Embryonic facial prominence (tissue), 1 donor: ENCODE results near the gene ASL.
"Not testable (repeated sequence)": the region's sequence is repeated elsewhere in the genome, so short reads cannot be mapped to it uniquely, and the experiment has no call there.

Source experiments
- DNase-seq: peaks from one replicate; pipeline ENCODE4 v3.0.0-alpha.2; 2016; ENCODE audit errors: extremely low spot score

Gene ASL

DNA sequence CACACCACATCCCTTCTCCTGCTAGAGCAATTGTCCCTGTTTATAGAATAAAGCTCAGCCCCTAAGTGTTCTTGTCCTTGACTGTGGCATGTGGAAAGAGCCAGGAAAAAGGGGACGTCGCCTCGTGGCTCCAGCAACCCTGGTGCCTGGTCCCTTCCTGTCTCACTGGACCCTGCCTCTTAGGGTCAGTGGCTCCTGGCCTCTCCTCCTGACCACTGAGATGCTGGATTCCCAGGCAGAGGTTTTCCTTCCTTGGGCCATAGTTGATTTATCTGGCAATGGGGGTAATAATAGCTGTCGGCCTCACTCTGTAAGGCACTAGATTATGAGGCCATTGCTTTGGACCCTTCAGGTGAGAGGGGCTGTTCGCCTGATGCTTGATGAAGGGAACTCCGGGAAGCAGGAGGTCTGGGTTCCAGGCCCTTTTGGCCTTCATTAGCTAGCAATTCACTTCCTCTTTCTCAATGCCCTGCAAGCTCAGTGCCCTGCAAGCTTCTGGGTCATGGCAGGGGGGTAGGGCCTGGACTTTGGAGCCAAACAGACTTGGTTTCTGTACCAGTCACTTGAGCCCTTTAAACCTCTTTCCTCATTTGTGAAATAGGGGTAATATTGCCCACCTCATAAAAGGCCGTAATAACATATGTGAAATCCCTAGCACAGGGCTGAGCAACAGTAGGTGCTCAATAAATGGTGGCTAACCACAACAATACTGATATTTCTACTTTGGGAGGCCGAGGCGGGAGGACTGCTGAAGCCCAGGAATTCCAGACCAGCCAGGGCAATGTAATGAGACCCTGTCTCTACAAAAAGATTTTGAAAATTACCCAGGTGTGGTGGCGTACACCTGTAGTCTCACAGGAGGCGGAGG is 1.1 kb downstream of the ASL start:
- DNase-seq = no peak

DNA sequence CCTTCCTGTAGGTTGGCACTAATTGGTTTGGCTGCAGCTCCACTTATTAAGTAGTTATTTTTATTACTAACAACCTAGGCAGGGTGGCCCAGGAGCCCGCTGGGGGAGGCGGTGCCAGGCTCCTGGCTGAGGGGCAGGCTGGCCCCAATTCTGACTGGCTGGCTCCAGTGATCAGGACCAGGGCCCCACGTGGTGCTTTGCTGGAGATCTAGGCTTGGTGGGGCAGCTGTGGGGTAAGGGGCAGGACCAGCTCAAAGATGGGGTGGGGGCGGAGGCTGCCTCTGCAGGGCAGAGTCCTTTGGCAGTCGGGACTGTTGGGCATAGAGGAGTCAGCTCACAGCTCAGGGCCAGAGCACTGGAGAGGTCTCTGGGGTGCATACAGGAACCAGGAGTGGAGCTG is 2.4 kb downstream of the ASL start:
- no peak for DNase-seq

DNA sequence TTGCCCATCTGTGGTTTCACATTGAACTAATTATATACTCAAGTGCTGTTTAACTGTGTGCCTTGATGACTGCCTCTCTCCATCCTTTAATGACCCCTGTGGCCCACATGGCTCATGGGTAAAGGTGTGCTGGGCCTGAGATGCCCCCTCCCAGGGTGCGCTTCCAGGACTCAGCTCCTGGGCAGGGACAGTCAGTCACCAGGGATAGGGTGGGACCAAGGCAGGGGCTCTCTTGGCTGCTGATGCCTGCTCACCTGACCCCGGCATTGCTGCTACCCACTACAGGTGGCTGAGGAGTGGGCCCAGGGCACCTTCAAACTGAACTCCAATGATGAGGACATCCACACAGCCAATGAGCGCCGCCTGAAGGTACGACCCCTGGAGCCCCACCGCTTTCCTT is 6.5 kb downstream of the ASL start:
- no peak for DNase-seq

DNA sequence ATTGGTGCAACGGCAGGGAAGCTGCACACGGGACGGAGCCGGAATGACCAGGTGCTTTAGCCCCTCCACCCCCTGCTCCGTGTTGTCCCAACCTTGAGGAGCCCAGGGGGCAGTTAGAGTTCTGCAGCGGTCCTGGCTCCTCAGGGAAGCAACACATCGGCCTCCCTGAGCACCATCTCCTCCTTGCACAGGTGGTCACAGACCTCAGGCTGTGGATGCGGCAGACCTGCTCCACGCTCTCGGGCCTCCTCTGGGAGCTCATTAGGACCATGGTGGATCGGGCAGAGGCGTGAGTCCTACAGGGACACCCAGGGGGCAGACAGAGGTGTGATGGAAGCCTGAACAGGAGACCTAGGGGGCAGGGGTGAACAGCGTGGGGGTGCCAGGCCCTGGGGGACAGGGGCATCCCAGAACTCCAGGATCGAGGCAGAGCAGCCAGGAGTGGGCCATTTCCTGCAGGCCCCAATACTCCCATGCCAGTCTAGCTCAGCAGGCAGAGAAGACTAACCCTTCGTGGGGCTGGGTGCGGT is 7.3 kb downstream of the ASL start:
- DNase-seq = no peak

DNA sequence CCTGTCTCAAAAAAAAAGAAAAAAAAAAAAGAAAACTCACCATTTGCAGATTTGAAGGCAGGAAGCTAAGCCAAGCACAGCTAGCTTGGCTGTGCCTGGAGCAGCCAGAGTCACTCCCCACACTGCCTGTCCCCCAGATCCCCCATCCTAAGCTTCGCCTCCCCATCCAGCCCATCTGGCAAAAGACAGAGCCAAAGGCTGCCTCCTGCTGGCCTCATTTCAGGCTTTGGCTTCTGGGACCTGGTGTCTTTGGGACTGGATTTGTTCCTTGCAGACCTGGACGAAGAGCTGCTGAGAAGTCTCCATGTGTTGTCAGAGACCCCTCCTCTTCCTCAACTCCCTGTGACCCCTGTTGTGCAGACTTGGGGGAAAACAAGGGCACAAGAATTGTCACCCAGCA is 8.1 kb downstream of the ASL start:
- DNase-seq = no peak

DNA sequence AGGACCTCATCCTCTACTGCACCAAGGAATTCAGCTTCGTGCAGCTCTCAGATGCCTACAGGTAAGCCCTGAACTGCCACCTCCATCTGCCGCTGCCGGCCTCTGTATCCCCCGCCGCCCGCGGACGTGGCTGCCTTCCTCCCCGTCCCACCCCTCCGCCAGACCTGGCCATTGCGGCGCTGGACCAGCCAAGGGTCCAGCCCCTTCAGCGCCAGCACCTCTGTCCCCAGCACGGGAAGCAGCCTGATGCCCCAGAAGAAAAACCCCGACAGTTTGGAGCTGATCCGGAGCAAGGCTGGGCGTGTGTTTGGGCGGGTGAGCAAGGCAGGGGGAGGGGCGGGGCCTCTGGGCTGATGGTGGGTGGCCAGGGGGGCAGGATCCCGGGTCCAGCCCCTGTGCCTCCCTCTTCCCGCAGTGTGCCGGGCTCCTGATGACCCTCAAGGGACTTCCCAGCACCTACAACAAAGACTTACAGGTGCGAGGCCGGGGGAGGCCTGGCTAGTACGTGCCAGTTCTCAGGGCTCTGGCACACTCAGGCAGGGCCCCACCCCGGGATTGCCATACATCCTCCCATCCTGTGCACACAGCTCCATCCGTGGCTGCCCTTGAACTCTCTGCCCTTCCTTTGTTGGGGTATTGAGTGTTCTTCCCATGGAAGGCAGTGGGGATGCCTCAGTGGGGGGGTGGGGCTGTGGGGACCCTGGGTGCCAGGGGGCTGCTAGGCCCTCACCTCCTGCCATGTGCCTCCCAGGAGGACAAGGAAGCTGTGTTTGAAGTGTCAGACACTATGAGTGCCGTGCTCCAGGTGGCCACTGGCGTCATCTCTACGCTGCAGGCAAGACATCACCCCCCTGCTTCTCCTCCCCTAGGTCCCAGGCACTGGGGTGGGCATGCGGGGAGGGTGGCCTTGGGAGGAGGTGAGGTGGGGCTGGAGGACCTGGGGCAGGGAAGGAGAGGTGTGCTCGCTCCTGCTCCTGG is 13.5 kb downstream of the ASL start:
- no peak for DNase-seq

DNA sequence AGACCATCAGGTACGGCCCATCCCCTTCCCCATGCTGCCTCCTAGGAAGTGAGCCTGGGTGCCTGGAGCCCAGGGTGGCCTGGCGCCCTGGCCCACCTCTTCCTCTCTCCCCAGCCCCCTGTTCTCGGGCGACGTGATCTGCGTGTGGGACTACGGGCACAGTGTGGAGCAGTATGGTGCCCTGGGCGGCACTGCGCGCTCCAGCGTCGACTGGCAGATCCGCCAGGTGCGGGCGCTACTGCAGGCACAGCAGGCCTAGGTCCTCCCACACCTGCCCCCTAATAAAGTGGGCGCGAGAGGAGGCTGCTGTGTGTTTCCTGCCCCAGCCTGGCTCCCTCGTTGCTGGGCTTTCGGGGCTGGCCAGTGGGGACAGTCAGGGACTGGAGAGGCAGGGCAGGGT is 17.0 kb downstream of the ASL start:
- no peak for DNase-seq

DNA sequence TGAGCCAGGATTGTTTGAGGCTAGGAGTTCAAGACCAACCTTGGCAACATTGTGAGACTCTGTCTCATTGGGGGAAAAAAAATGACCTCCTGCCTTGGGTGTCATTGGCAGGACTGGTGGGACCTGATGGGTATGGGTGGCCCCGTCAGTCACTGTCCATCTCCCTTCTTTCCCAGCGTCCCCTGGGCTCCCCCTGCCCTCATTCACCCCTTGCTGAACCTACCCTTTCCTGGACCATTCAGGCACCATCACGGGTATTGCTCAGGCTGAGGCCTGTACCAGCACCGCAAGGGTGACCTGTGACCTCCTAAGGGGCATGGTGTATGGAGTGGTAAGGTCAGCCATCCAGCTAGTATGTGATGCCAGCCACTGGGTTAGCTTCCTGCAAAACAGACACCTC is 19.4 kb downstream of the ASL start:
- no peak for DNase-seq

DNA sequence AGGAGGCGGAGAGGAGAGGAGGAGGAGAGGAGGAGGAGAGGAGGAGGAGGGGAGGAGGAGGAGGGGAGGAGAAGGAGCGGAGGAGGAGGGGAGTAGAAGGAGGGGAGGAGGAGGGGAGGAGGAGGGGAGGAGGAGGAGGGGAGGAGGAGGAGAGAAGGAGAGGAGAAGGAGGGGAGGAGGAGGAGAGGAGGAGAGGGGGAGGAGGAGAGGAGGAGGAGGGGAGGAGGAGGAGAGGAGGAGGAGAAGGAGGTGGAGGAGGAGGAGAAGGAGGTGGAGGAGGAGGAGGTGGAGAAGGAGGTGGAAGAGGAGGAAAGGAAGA is 23.6 kb downstream of the ASL start:
- DNase-seq = no peak

DNA sequence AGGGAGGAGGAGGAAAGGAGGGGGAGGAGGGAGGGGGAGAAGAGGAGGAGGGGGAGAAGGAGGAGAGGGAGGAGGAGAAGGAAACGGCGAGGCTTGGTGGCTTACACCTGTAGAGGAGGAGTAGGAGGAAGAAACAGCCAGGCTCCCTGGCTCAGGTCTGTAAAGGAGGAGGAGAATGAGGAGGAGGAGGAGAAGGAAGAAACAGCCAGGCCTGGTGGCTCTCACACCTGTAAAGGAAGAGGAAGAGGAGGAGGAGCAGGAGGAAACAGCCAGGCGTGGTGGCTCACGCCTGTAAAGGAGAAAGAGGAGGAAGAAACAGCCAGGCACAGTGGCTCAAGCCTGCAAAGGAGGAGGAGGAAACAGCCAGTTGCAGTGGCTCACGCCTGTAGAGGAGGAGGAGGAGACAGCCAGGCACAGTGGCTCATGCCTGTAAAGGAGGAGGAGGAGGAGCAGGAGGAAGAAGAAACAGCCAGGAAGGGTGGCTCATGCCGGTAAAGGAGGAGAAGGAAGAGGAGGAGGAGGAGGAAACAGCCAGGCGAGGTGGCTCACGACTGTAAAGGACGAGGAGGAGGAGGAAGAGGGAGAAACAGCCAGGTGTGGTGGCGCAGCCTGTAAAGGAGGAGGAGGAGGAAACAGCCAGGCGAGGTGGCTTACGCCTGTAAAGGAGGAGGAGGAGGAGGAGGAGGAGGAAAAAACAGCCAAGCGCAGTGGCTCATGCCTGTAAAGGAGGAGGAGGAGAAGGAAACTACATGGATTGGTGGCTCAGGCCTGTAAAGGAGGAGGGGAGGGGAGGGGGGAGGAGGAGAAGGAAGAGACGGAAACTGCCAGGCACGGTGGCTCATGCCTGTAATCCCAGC is 24.2 kb downstream of the ASL start:
- DNase-seq = peak; percentile 51

DNA sequence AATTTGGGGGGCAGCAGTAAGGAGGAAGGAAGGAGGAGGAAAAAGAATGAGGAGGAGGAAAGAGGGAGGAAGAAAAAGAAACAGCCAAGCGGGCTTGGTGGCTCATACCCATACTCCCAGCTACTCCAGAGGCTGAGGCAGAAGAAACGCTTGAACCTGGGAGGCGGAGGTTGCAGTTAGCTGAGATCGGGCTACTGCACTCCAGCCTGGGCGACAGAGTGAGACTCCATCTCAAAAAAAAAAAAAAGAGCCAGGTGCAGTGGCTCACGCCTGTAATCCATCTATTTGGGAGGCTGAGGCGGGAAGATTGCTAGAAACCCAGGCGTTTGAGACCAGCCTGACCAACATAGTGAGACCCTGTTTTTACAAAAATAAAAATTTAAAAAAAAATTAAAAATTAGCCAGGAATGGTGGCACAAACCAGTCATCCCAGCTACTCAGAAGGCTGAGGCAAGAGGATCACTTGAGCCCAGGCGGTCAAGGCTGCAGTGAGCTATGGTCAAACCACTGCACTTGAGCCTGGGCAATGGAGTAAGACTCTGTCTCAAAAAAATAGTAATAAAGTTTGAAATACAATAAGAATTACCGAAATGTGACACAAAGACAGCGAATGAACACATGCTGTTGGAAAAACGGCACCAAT is 24.9 kb downstream of the ASL start:
- no peak for DNase-seq

DNA sequence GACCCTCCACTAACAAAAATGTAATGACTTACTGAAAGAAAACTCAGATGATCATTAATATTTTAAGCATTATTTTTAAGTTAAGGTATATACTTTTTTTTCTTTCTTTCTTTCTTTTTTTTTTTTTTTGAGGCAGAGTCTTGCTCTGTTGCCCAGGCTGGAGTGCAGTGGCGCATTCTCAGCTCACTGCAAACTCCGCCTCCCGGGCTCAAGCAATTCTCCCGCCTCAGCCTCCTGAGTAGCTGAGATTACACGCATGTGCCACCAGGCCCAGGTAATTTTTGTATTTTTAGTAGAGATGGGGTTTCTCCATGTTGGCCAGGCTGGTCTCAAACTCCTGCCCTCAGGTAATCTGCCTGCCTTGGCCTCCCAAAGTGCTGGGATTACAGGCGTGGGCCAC is 26.5 kb downstream of the ASL start:
- DNase-seq = not testable (repeated sequence)

DNA sequence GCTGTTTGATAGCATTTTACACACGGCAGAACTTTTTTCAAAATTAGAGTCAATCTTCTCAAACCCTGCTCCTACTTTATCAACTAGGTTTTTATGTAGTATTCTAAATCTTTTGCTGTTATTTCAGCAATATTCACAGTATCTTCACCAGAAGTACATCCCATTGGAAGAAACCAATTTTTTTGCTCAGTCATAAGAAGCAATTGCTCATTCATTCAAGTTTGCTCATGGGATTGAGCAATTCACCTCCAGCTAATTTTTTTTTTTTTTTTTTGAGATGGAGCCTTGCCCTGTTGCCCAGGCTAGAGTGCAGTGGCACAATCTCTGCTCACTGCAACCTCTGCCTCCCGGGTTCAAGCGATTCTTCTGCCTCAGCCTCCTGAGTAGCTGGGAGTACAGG is 28.4 kb downstream of the ASL start:
- not testable (repeated sequence) for DNase-seq

DNA sequence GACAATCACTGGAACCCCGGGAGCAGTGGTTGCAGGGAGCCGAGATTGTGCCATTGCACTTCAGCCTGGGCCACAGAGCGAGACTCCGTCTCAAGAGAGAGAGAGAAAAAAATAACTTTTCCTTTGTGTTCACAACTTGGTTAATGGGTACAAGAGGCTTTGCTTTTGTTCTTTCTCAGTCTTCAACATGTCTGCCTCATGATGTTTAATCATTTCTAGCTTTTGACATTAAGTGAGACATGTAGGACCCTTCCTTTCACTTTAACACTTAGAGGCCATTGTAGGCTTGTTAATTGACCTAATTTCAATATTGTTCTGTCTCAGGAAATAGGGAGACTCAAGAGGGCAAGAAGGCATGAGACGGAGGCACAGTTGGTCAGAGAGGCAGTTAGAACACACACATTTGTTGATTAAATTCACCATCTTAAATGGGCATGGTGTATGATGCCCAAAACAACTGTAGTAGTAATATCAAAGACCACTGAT is 29.7 kb downstream of the ASL start:
- DNase-seq = no peak

DNA sequence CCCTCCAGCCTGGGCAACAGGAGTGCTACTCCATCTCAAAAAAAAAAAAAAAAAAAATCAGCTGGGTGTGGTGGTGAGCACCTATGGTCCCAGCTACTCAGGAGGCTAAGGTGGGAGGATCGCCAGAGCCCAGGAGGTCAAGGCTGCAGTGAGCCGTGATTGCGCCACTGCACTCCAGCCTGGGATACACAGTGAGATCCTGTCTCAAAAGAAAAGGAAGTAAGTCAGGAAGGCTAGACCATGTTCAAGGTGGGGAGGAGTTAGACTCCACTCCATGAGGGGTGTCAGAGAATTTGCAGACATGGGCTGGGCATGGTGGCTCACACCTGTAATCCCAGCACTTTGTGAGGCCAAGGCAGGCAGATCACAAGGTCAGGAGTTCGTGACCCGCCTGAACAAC is 32.8 kb downstream of the ASL start:
- not testable (repeated sequence) for DNase-seq

DNA sequence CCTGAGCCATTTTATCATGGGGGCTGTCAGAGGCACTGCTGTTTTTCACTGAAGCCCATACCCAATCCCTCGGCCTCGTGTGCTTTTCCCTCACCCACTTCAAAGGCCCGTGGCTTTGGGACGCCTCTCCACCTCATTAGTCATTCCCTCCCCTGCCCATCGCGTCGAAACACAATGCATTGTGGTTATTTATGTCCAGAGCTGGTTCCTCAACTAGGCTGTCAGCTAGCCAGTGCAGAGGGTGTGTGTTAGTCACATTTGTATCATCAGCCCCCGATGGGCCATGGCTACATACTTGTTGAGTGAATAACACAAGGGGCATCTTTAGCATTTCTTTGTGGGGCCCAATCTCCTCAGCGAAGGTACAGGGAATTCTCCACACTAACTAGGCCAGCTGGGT is 35.2 kb downstream of the ASL start:
- no peak for DNase-seq

DNA sequence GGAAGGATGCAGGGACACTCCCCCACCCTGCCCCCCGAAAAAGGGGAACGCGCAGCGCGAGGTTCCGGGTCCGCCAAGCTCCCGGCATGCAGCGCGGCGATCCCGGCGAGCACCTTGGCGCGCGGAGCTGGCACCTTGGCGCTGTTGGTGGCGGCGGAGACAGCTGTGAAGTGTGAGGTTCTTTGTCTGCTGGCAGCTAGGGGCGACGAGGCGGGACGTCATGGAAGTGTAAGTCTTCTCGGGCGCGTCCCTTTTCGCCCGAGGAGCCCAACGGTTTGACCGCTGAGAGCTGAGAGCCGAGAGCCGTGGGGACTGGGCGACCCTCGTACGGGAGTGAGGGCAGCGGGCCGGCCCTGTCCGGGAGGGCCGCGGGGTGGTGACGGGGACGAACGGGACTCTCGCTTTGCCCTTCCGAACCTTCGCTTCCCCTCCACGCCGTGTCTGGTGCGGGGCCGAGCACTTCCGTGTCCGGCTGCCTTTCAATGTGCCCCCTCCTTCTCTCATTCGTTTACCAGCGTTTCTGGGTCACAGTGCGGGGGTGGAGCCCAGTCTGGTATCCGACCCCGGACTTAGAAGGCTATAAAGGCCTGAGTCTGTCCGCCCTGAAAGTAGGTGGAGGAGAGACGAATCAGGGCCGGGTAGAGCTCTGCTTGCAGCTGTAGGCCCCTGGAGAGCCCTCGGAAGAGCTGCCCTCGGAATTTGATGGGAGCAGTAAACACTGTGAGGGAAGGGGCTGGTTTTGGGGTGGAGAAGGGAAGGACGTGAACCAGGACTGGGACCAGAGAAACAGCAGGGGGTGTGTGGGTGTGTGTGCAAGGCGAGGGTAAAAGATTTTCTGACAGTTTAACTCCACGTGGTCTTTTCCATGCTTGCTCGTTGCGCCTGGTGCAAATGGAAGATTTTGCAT is 39.4 kb downstream of the ASL start, which contains the start of gene CRCP:
TSS of gene CRCP (plus strand) at position 105 of the 907 bp plus-strand sequence. CDS start at position 221, 116 bp downstream.
- peak; percentile 59 for DNase-seq

DNA sequence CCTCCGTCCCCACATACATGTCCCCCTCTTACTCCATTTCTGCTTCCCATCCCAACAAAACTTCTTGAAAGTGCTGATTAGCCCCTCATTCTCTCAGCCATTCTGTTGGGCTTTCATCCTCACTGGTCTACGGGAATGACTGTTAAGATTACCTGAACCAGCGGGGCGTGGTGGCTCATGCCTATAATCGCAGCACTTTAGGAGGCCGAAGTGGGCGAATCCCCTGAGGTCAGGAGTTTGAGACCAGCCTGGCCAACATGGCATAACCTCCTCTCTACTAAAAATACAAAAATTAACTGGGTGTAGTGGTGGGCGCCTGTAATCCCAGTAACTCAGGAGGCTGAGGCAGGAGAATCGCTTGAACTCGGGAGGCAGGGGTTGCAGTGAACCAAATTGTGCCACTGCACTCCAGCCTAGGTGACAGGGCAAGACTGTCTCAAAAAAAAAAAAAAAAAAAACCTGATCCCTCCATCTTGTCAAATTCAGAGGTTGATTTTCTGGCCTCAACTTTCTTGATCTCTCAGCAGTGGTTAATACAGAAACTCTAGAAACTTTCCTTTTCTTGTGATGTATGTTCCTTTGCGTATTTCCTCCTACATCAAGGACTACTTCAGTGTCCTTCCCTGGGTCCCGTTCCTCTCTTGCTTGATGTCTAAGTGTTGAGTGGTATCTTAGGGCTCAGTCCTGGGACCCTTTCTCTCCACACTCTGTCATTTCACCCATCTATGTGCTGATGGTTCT is 41.2 kb downstream of the ASL start:
- not testable (repeated sequence) for DNase-seq

DNA sequence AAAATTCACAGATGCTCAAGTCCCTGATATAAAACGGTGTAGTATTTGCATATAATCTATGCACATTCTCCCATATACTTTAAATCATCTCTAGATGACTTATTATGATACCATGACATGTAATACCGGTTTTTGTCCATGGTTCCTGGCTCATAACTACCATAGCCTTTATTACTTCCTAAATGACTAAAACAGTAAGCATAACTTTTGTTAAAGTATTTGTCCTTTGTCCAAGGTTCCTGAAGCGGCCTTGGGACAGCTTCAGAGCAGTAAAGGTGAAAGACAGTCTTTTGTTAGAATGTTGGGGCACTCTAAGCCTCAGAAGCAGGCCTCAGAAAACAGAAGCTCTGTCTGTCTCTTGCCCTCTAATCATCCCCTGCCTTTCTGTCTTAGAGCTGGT is 43.0 kb downstream of the ASL start:
- DNase-seq = no peak
